ENCODE results near the gene LYPLA2.

DNA sequence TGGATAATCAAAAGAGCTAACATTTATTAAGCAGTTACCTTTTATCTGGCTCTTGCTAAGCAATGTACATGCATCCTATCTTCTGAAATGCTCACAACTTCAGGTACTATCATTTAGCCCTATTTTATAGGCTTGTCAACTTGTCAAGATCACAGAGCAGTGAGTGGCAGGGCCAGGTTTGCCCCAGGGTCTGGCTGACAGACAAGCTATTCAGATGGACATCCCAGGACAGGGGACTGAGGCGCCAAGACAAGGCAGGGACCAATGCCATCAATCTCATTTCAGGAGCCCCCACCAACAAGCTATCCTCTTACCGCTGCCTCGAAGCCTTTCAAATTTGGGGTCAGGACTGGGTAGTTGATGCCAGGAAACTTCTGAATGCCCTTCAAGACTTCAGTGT is 25.4 kb downstream of the LYPLA2 start:
- TF ChIP-seq CTCF (IDR thresholded peaks at IDR 0.05): no peak
- no peak for TF ChIP-seq POLR2A (IDR thresholded peaks at IDR 0.05)
